Muscle layer of duodenum (tissue), 2 donors: Measurements from ENCODE around the gene PSMA1.
"Not testable (repeated sequence)": the region's sequence is repeated elsewhere in the genome, so short reads cannot be mapped to it uniquely, and the experiment has no call there.

Experiments used
- H3K27ac ChIP-seq: one replicate; pipeline ENCODE4 v1.7.0; 2013; ENCODE audit warnings: mild to moderate bottlenecking, low read length
- H3K27me3 ChIP-seq: one replicate; pipeline ENCODE4 v1.7.0; 2013; ENCODE audit warnings: low read depth, mild to moderate bottlenecking, control low read depth, low read length
- H3K36me3 ChIP-seq, 2 donors: one replicate each; pipeline ENCODE4 v1.7.0; 2013; ENCODE audit warnings: low read length in 2 of 2, control low read depth in 1 of 2, mild to moderate bottlenecking in 1 of 2; ENCODE audit not compliant: insufficient read depth in 2 of 2, control insufficient read depth in 1 of 2
- H3K4me1 ChIP-seq, 2 donors: one replicate each; pipeline ENCODE4 v1.7.0; 2013; ENCODE audit warnings: low read length in 2 of 2, mild to moderate bottlenecking in 2 of 2, control low read depth in 1 of 2, moderate library complexity in 1 of 2; ENCODE audit not compliant: insufficient read depth in 2 of 2, control insufficient read depth in 1 of 2
- H3K4me3 ChIP-seq, 2 donors: one replicate each; pipeline ENCODE4 v1.7.0; 2013; ENCODE audit warnings: low read length in 2 of 2, low read depth in 1 of 2, mild to moderate bottlenecking in 1 of 2
- H3K9me3 ChIP-seq, 2 donors: one replicate each; pipeline ENCODE4 v1.7.0; 2013; ENCODE audit warnings: low read length in 2 of 2, control low read depth in 1 of 2, mild to moderate bottlenecking in 1 of 2; ENCODE audit not compliant: control insufficient read depth in 1 of 2
- donor health status: healthy.

Gene PSMA1

GRCh38 chr11:14519917-14520746 lies at the start of gene PSMA1:
Gene PSMA1 (minus strand): TSS chr11:14520386. CDS start chr11:14520299, 87 bp downstream.
- Histone ChIP-seq H3K27me3 (no peaks in the 10 kb centered on the region), H3K4me1 (peaks cover 0 to 17% of the 10 kb centered on the region in 2 donors), H3K36me3 (peaks cover 9 to 20% of the 10 kb centered on the region in 2 donors), H3K9me3 (no peaks in the 10 kb centered on the region), H3K4me3 (peak within 1 kb of the TSS; percentile 71 to 86), H3K27ac (peak within 1 kb of the TSS; percentile 91)

- not testable (repeated sequence) for H3K27me3 ChIP-seq, H3K4me3 ChIP-seq, H3K27ac ChIP-seq, H3K4me1 ChIP-seq, H3K36me3 ChIP-seq, H3K9me3 ChIP-seq
Observed at GRCh38 chr11:14569516-14569915, 49.3 kb upstream of the PSMA1 start.

DNA sequence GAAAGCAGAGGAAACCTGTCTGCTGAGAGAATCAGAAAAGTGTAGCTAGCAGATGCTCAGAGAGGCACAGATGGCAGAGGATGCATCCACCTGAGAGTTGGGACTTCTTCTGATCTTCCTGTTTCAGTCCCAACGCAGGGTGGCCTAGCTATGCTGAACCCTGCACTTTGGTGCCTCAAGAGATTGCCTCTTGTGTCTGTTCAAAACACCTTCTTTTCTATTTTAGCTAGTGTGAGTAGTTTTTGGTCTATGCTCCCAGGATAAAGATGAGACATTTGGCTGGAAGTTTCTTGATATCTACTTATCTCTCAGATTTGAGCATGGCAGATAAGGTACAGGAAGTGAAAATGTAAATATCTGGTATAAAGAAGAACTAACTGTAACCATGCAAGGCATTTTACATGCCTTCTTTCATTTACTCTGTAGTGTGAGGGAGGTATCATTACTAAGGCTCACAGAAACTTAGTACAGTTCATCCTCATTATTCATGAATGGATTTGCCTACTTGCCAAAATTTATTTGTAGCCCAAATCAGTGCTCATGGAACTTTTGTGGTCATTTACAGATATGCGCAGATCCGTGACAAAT lies 47.0 kb upstream of the PSMA1 start:
- Histone ChIP-seq H3K9me3 (no peaks in the 10 kb centered on the region), H3K36me3 (no peaks in the 10 kb centered on the region), H3K4me1 (no peaks in the 10 kb centered on the region), H3K27ac (no peak overlapping the region), H3K4me3 (no peak overlapping the region), H3K27me3 (no peaks in the 10 kb centered on the region)

GRCh38 chr11:14566331-14567063 lies 46.3 kb upstream of the PSMA1 start:
- Histone ChIP-seq H3K27me3 (no peaks in the 10 kb centered on the region), H3K4me1 (no peaks in the 10 kb centered on the region), H3K4me3 (no peak overlapping the region), H3K9me3 (no peaks in the 10 kb centered on the region), H3K36me3 (no peaks in the 10 kb centered on the region), H3K27ac (no peak overlapping the region)

GRCh38 chr11:14565845-14566244 lies 45.7 kb upstream of the PSMA1 start:
- no peaks in the 10 kb centered on the region for H3K4me1 ChIP-seq
- H3K27ac ChIP-seq = no peak overlapping the region
- H3K36me3 ChIP-seq = no peaks in the 10 kb centered on the region
- no peak overlapping the region for H3K4me3 ChIP-seq
- H3K27me3 ChIP-seq = no peaks in the 10 kb centered on the region
- no peaks in the 10 kb centered on the region for H3K9me3 ChIP-seq

DNA sequence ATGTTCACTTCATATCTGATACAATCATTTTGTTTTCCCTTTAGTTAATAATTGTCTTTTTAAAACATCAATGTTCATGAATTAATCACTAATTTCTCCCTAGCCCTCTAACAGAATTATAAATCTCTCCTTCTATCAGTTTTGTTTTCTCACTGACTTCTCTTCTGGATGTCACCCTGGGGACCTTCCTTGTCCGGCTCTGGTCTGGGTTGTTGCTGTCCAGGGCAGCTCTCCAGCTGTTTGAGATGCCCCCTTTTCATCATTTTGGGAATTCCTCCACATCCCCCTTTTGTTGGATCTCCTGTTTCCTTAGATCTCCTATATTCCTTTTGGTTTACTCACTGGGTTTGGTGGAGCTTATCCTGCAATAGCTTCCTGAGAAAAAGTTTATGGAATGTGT lies 35.6 kb upstream of the PSMA1 start:
- Histone ChIP-seq H3K36me3 (no peaks in the 10 kb centered on the region), H3K4me1 (no peaks in the 10 kb centered on the region), H3K27ac (no peak overlapping the region), H3K9me3 (no peaks in the 10 kb centered on the region), H3K27me3 (no peaks in the 10 kb centered on the region), H3K4me3 (no peak overlapping the region)

- Histone ChIP-seq H3K9me3 (no peaks in the 10 kb centered on the region), H3K27ac (no peak overlapping the region), H3K27me3 (no peaks in the 10 kb centered on the region), H3K4me1 (no peaks in the 10 kb centered on the region), H3K36me3 (no peaks in the 10 kb centered on the region), H3K4me3 (no peak overlapping the region)
Observed at GRCh38 chr11:14554959-14555358, 34.8 kb upstream of the PSMA1 start.

DNA sequence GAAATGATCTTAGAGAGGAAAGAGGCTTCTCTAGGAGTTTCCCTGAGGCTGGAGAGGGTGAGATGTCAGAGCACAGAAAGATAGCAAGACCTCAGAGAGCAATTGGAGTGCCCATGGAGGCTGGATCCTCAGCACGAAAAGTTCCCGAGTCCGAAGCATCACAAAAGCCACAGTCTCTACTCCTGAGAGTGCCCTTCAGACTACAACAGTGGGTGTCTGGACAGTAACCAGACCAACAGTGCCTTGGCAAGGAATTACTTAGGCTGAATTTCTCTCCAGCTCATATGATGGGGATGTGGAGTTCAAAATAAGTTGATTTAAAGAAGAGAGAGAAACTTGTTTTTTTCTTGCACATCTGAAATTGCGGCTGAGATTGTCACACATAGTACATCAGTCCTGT lies 31.9 kb upstream of the PSMA1 start:
- Histone ChIP-seq H3K4me3 (no peak overlapping the region), H3K9me3 (no peaks in the 10 kb centered on the region), H3K4me1 (no peaks in the 10 kb centered on the region), H3K36me3 (no peaks in the 10 kb centered on the region), H3K27me3 (no peaks in the 10 kb centered on the region), H3K27ac (no peak overlapping the region)

DNA sequence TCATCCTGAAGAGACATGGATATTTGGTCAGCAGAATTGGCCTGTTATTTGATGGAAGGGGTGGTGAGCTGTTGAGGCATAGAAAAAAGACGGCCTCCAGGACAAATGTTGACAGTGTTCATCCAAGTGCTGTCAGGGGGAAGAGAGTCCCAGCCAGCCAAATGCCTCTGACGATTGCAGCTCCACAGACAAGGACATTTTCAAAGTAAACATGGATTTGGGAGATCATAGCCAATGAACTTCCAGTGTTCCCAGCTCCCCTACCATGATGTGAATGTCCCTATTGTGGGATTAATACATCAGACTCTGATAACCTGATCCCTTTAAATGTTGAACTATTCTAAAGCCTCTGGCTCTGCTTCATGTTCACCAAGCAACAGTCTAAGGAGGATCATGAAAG lies 31.2 kb upstream of the PSMA1 start:
- no peak overlapping the region for H3K27ac ChIP-seq
- no peaks in the 10 kb centered on the region for H3K27me3 ChIP-seq
- no peaks in the 10 kb centered on the region for H3K9me3 ChIP-seq
- no peak overlapping the region for H3K4me3 ChIP-seq
- H3K36me3 ChIP-seq = no peaks in the 10 kb centered on the region
- no peaks in the 10 kb centered on the region for H3K4me1 ChIP-seq

GRCh38 chr11:14549891-14550290 lies 29.7 kb upstream of the PSMA1 start:
- Histone ChIP-seq H3K27ac (no peak overlapping the region), H3K9me3 (no peaks in the 10 kb centered on the region), H3K36me3 (no peaks in the 10 kb centered on the region), H3K4me3 (no peak overlapping the region), H3K4me1 (no peaks in the 10 kb centered on the region), H3K27me3 (no peaks in the 10 kb centered on the region)

DNA sequence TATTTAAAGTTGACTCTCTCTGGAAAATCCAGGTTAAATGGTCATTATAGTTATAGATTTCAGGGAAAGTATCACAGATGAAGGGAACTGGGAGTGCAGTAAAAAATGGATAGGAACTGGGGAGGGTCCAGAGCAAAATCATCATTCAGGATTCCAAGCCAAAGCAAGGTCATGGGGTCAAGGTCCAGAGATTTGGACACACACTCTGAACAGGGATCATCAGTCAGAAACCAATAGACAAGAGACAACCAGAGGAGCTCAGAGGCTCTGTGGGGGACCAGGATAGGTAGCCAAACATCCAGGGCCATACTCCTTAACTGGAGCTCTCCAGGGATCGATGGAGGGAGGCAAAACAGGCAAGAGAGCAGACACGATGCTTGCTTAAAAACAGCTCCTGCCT lies 27.3 kb upstream of the PSMA1 start:
- no peak overlapping the region for H3K27ac ChIP-seq
- no peaks in the 10 kb centered on the region for H3K27me3 ChIP-seq
- H3K9me3 ChIP-seq = no peaks in the 10 kb centered on the region
- H3K4me3 ChIP-seq = no peak overlapping the region
- H3K4me1 ChIP-seq = no peaks in the 10 kb centered on the region
- no peaks in the 10 kb centered on the region for H3K36me3 ChIP-seq
